A549 (cell line): Measurements from ENCODE around the gene GNA15.

Experiments used
- CHD4 ChIP-seq: fragments of 200-600 bp; sonication (generic); IDR thresholded peaks from 2 replicates; pipeline ENCODE4 v1.6.1; 2016; ENCODE audit warnings: antibody characterized with exemption, mild to moderate bottlenecking, borderline replicate concordance
- CTCF ChIP-seq: fragments of >200 bp; sonication (Bioruptor Twin); formaldehyde crosslinking; IDR thresholded peaks from 3 replicates; pipeline ENCODE4 v1.5.1; 2016
- RAD21 ChIP-seq, 2 experiments: fragments of >200 bp in 1 of 2; sonication (Bioruptor Twin) in 1 of 2; formaldehyde crosslinking in 1 of 2; IDR thresholded peaks in 1 of 2; conservative IDR thresholded peaks in 1 of 2; 2 replicates in 1 of 2; 3 replicates in 1 of 2; pipeline ENCODE4 v1.6.1; 2012 to 2018; ENCODE audit warnings: inconsistent platforms in 1 of 2

- no peak for TF ChIP-seq CTCF
- TF ChIP-seq RAD21 (conservative IDR thresholded peaks at IDR 0.05 in 1 of 2, IDR thresholded peaks at IDR 0.05 in 1 of 2): no peak
- TF ChIP-seq CHD4: no peak
Observed at GRCh38 chr19:3196064-3196932, 60.5 kb downstream of the GNA15 start.
